EH (cell line): ENCODE measurements around the gene ZNF764.
A peak's percentile ranks its signal among the peaks of the same experiment; 100 is the strongest.
"Not testable (repeated sequence)": the region's sequence is repeated elsewhere in the genome, so short reads cannot be mapped to it uniquely, and the experiment has no call there.

Source experiments
- DNase-seq: peaks from one replicate; pipeline ENCODE4 v3.0.0-alpha.2; 2015; ENCODE audit warnings: low read depth

Gene ZNF764

DNA sequence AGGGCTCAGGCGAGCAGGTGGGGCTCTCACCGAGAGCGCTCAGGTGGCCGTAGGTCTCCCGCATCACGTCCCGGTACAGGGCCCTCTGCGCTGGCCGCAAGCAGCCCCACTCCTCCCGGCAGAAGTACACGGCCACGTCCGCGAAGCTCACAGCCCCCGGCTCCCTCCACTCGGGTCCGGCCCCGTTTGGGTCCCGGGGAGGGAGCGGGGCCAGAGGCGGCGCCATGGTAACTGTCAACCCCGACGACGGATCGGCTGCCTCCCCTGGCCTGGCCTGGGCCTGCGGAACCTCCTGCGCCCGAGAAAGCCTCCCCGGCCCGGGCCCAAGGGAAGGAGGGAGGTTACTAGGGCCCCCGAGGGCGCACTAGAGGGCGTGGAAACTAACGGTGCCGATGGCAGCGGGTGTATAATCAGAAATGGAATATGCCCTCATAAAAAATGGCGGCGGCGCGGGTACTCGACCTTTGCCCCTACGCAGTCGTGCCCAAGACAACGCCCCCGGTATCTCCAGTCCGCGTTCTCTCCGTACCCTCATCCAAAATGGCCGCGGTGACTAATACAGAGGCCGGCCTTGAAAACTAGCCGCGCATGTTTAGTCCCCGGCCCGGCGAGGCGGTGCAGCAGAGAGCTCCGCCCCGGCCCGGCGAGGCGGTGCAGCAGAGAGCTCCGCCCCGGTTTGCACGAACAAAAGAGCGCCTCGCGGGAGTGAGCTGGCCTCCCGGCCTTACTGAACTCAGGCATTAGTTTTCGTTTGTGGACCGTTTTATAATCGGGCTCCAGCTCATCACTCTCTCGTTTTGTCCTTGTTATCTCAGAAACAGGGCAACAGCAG lies at the start of gene ZNF764:
Gene ZNF764, minus strand, starts transcription at position 418 of the 832 bp plus-strand sequence. Its CDS starts 192 bp downstream, at position 226.
- peak; percentile 99 for DNase-seq

DNA sequence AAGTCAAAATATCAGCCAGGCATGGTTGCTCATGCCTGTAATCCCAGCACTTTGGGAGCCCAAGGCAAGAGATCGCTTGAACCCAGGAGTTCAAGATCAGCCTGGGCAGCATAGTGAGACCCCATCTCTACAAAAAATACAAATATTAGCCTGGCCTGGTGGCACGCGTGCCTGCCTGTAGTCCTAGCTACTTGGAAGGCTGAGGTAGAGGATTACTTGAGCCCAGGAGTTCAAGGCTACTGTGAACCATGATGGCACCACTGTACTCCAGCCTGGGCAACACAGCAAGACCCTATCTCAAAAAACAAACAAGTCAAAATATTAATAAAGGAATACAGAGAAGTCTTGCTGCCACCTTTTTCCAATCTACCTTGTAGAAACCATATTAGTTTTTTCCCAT lies 47.8 kb upstream of the ZNF764 start:
- no peak for DNase-seq

DNA sequence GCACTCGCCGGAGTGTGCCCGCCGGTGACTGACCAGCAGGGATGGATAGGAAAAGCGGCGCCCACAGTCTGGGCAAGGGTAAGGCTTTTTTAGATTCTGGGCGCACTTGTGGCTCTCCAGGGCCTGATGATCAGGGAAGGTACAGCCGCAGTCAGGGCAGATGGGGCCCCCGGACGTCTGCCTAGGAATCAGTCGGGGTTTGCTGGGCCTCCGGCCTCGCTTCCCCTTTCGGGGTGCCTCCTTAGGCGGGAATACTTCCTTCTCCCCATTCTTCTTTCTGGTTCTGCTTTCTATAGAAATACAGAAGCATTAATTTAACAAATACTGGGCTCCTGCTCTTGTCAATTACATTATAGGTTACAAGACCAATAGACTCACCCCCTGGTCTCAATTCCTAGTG lies 47.0 kb upstream of the ZNF764 start:
- DNase-seq = no peak

DNA sequence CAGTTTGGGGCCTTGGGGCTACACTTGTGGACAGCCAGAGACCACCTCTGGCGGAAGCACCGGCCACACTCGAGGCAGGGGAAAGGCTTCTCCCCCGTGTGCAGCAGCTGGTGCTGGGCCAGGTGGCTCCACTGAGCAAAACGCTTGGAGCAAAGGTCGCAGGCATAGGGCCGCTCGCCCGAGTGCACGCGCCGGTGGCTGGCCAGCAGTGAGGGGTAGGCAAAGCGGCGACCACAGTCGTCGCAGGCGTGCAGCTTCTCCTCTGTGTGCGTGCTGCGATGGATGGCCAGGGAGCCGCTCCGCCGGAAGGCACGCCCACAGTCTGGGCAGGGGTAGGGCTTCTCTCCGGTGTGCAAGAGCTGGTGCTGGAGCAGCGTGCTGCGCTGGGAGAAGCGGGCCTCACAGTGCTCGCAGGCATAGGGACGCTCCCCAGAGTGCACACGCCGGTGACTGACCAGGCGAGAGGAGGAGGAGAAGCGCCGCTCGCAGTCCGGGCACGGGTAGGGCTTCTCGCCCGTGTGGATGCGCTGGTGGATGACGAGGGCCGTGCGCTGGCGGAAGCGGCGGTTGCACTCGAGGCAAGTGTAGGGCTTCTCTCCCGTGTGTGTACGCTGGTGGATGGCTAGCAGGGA lies 46.3 kb upstream of the ZNF764 start:
- DNase-seq = no peak

DNA sequence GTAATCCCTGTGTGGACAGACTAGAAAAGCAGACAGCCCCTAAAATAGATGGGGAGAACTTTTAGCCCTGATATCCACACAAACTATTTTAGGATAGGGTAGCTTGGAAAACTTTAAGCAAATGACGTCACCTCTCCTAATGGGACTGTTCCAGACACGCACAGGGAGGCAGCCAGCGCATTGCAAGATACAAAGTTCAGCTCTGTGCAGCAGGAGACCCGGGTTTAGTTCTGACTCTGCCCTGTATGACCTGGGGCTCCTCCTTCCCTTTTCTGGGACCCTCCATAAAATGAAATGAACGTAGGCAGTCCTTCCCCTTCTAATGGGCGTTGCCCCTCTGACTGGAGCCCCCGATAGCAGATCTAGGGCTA lies 45.8 kb upstream of the ZNF764 start:
- DNase-seq = peak; percentile 10

DNA sequence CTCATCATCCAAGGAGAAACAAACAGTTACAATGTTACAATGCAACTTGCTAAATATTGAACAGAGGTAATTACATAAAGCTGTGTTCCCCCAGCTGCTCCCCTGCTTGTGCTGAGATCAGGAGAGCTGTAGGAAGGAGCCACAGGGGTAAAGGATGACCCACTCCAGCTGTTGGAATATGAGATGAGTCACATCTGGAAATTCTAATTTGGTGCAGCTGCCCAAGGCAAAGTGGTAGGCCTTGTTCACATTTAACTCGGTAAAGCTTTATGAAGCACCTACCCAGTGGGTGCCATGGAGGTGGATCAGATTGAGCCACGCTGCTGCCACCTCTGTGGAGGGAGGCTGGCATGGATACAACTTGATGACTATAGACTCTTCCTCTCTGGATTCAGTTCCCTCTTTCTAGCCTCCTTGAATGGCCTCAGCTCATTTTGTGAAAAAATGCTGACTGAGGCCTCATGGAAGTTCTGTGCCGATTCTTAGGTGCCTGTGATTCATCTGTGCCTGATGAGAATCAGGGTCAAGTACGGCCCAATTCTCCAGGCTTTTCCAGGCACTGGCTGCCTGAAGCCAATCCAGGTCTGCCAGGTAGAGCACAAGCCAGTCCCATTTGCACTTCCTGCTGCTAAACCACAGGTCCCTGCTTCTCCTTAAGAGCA lies 44.6 kb upstream of the ZNF764 start:
- no peak for DNase-seq

DNA sequence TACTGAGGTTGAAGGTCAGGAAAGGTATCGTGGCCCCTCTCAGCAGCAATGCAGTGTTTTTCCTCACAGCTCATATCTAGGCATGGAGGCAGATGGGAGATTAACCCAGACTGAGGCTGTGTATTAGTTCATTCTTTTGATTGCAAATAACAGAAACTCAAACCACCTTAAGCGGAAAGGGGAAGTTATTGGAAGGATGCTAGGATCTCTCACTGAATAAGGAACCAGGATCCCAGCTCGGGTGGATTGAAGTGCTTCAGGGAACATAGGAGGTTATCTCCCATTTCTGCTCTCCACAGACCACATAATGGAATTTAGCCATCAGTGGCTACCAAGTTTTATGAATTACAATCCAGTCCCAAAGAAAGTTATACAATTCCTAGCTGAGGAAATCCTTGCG lies 43.8 kb upstream of the ZNF764 start:
- no peak for DNase-seq

DNA sequence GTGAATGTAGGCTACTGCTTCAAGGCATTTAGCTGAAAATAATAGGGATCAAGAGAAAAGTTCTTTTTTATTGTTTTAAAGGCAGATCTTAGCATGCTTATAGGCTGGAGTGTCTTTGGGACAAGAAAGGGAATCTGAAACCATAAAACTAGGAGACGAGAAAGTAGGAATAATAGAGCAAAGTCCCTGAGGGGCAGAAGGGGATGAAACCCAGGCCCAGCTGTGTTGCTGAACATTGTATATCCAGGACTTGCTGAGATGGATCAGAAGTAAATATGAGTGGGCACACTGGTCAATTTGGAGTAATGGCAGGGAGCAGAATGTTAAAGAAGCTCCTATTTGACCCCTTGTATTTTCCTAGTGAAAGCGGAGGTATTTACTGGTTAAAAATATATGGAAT lies 42.8 kb upstream of the ZNF764 start:
- no peak for DNase-seq

DNA sequence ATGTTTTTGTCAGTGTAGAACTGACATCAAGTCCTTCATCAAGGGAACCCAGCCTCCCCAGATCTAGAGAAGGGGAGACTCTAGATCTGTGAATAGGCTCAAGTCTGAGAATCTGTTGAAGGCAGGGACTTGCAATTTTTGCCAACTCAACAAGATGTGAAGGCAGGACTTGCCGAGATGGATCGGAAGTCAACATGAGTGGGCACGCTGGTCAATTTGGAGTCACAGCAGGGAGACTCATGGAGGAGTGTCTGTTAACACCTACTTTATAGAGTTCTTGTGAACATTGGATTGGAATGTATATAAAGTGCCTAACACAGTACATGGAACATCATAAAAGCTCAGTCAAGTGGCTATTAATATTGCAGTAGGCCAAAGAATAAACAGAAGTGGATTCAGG lies 42.0 kb upstream of the ZNF764 start:
- DNase-seq = no peak

DNA sequence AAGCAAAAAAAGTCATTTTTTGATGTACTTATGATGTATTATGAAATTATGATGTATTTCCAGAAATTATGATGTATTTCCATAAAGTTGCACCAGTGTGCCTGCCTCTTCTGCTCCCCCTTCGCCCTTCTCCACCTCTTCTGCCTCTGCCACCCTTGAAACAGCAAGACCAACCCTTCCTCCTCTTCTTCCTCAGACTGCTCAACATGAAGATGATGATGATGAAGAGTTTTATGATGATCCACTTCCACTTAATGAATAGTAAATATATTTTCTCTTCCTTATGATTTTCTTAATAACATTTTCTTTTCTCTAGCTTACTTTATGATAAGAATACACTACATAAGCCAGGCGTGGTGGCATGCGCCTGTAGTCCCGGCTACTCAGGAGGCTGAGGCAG lies 34.7 kb upstream of the ZNF764 start:
- no peak for DNase-seq

DNA sequence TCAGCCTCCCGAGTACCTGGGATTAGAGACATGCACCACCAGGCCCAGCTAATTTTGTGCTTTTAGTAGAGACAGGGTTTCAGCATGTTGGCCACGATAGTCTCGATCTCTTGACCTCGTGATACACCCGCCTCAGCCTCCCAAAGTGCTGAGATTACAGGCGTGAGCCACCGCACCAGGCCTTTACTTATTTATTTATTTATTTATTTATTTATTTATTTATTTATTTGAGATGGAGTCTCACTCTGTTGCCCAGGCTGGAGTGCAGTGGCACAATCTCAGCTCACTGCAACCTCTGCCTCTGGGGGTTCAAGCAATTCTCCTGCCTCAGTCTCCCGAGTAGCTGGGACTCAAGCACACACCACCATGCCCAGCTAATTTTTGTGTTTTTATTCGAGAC lies 32.7 kb upstream of the ZNF764 start:
- not testable (repeated sequence) for DNase-seq

DNA sequence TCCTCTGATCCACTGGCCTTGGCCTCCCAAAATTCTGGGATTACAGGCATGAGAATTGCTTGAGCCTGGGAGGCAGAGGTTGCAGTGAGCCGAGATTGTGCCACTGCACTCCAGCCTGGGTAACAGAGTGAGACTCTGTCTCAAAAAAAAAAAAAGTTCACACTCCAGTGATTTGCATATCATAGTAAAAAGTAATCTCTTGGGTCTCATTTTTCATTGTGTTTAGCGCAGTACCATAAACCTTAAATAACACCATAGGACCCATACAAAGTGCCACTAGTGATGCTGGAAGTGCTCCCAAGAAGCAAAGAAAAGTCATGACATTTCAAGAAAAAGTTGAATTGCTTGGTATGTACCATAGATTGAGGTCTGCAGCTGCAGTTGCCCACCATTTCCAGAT lies 31.4 kb upstream of the ZNF764 start:
- DNase-seq = not testable (repeated sequence)

DNA sequence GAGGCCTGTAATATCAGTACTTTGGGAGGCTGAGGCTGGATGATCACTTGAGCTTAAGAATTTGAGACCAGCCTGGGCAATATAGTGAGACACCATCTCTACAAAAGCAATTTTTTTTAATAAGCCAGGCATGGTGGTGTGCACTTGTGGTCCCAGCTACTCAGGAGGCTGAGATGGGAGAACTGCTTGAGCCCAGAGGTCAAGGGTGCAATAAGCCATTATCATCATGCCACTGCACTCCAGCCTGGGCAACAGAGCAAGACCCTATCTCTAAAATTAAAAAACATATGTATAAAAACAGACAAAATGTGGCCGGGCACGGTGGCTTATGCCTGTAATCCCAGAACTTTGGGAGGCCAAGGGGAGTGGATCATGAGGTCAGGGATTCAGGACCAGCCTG lies 30.5 kb upstream of the ZNF764 start:
- no peak for DNase-seq

DNA sequence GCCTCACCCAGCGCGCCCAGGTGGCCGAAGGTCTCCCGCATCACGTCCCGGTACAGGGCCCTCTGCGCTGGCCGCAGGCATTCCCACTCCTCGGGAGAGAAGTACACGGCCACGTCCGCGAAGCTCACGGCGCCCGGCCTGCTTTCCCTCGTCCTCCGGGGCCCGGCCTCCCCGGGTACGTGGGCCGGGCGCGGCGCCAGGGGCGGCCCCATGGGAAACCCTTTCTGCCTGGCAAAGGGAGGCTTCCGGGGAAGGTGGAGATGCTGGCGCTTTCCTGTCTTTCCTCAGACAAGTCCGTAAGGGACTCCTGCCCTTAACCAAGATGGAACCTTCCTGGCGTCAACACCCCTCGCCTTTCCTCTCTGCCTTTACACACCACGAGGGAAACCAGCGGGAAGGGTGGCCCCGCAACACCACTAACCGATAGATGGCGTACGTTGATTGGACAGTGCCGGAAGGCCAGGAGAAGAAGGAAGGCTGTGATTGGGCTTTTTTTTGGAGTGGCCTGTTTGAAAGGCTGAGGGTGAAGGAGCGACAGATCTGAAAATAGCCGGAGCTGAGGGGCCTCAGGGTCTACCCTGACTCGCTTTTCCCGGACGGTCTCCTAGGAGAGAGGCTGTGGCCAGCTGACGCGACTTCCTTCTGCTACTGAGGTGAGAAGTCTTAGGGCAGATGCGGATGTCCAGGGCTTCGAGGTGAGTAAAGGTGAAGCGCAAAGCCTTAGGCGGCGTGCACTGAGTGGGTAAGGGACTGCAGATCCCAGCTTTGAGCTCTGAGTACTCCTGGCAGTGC lies 27.4 kb upstream of the ZNF764 start, which contains the start of gene ZNF785:
Gene ZNF785, minus strand, starts transcription at position 298 of the 792 bp plus-strand sequence. Its CDS starts 86 bp downstream, at position 212.
- peak; percentile 100 for DNase-seq

DNA sequence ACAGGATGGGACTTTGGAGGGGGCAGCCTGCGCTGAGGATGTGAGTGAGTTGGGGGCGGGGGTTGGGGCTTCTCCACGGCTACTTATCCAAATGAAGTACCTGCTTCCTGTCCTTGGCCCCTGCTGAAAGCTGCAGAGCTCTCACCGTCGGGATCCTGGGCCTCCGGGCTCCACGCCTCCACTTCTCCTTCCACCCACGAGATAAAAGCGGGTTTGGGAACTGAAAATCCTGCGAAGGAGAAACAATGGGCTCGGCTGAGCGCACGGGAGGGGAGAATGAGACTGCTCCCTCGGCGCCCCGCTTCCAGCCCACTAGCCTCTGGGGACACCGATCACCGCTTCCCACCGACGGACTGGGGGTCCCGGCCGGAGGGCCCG lies 26.8 kb upstream of the ZNF764 start:
- DNase-seq = no peak

DNA sequence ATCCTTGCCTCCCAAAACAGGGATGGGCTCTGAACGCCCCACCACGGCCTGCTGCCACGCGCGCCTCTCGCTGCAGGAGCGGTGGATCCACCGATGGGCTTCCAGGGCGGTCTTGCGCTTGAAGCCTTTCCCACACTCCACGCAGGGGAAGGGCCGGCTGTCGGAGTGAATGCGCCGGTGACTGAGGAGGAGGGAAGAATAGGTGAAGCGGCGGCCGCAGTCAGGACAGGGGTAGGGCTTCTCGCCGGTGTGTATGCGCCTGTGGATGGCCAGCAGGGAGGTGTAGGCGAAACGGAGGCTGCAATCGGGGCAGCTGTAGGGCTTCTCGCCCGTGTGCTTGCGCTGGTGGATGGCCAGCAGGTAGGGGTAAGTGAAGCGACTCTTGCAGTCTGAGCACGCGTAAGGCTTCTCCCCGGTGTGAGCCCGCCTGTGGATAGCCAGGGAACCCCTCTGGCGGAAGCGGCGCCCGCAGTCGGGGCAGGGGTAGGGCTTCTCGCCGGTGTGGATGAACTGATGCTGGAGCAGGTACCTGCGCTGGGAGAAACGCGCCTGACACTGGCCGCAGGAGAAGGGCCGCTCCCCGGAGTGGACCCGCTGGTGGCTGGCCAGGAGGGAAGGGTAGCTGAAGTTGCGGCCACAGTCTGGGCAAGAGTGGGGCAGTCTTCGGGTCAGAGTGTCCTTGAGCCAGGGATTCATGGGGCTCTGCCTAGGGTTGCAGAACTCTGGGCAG lies 24.6 kb upstream of the ZNF764 start:
- no peak for DNase-seq

DNA sequence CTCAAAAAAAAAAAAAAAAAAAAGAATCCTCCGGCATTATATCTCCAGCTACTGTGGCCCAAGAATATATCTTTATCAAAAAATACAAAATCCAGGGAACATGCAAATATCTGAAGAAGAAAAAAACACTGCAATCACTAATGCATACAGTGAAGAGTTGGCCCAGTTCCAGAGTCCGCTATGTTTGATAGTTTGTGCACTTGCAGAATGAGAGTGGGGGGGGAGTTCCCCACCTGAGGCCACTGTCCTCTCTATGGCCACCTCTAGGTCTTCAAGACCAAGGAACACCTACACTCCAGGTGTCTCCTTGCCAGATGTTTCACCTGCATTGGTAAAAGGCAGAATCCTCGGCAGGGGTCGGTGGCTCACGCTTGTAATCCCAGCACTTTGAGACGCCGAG lies 23.3 kb upstream of the ZNF764 start:
- no peak for DNase-seq

DNA sequence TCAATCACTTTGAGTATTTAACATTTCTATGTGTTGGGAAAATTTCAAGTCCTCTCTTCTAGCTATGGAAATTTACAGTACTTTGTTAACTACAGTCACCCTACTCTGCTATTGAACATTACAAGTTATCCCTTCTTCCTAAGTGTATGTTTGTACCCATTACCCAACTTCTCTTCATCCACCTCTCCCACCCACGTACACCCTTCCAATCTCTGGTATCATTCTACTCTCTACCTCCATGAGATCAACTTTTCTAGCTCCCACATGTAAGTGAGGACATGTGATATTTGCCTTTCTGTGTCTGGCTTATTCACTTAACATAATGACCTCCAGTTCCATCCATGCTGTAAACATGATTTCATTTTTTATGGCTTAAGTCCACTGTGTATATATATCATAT lies 16.5 kb upstream of the ZNF764 start:
- DNase-seq = no peak

DNA sequence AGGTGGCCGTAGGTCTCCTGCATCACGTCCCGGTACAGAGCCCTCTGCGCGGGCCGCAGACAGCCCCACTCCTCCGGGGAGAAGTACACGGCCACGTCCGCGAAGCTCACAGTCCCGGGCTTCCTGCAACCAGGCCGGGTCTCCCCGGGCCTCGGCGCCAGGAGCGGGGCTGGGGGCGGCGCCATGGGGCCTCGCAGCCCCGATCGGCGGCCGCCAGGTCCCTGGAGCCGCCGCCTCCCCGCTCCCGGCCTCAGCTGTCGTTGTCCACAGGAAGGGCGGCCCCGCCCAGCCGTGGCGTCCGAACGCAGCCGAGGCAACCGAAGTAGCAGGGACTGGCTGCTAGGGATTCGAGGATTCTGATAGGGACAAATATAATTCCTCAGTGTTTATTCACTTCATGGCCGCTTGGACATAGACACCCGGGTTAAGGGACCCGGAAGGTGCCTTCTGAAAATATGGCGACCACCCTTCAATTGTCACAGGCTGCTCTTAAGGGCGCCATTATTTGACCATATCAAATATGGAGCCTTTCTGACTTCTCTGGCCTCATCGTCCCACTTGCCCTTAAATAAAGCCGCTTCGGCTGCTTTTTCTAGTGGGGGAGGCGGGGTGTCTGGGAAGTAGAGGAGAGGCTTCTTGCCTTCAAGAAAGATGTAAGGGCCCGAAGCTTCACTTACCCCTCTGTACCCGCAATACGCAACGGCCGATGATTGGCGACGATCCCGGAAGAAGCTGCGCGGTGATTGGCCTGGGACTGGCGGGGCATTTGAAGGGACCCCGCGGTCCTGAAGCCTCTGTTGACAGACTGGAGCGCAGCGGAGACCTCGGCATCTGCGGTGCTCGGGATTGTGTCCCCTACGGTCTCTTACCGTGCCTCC lies 13.5 kb upstream of the ZNF764 start, which contains the start of gene ZNF688:
Gene ZNF688, minus strand, starts transcription at position 270 of the 878 bp plus-strand sequence. Its CDS starts 85 bp downstream, at position 185.
- peak; percentile 99 for DNase-seq
